Measurements from ENCODE around the gene IRS4. TPM values are rescaled to one million over a fixed set of nuclear protein-coding genes. Genes with fewer than 3 reads are reported as not detected.

The IRS4 gene
- total RNA-seq, 3 donors from 2014 or later = 0.59 TPM; not detected in 2

GRCh38 chrX:108702530-108702929 is 33.8 kb downstream of the IRS4 start:
- Histone ChIP-seq H3K27me3 (peaks cover 0 to 37% of the 10 kb centered on the region in 2 donors), H3K27ac (no peak overlapping the region), H3K9me3 (no peaks in the 10 kb centered on the region), H3K4me1 (no peaks in the 10 kb centered on the region), H3K4me3 (no peak overlapping the region), H3K36me3 (no peaks in the 10 kb centered on the region)
- DNase-seq (ENCODE audit: low spot score in 2 of 2) = no peak
- TF ChIP-seq POLR2AphosphoS5 (IDR thresholded peaks at IDR 0.05) = no peak
- TF ChIP-seq, protein P1, sequence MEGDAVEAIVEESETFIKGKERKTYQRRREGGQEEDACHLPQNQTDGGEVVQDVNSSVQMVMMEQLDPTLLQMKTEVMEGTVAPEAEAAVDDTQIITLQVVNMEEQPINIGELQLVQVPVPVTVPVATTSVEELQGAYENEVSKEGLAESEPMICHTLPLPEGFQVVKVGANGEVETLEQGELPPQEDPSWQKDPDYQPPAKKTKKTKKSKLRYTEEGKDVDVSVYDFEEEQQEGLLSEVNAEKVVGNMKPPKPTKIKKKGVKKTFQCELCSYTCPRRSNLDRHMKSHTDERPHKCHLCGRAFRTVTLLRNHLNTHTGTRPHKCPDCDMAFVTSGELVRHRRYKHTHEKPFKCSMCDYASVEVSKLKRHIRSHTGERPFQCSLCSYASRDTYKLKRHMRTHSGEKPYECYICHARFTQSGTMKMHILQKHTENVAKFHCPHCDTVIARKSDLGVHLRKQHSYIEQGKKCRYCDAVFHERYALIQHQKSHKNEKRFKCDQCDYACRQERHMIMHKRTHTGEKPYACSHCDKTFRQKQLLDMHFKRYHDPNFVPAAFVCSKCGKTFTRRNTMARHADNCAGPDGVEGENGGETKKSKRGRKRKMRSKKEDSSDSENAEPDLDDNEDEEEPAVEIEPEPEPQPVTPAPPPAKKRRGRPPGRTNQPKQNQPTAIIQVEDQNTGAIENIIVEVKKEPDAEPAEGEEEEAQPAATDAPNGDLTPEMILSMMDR (IDR thresholded peaks at IDR 0.05) = no peak
- no peak for TF ChIP-seq POLR2A (IDR thresholded peaks at IDR 0.05)
- intact Hi-C loops (cut with DNase I; ENCODE audit: low total_unique reads) = no loop called here

GRCh38 chrX:108701633-108702032 is 34.7 kb downstream of the IRS4 start:
- Histone ChIP-seq H3K9me3 (no peaks in the 10 kb centered on the region), H3K4me1 (no peaks in the 10 kb centered on the region), H3K27me3 (peaks cover 0 to 36% of the 10 kb centered on the region in 2 donors), H3K27ac (no peak overlapping the region), H3K4me3 (no peak overlapping the region), H3K36me3 (no peaks in the 10 kb centered on the region)
- no peak for TF ChIP-seq POLR2AphosphoS5 (IDR thresholded peaks at IDR 0.05)
- TF ChIP-seq, protein P1 (IDR thresholded peaks at IDR 0.05) = no peak
- no peak for TF ChIP-seq POLR2A (IDR thresholded peaks at IDR 0.05)
- intact Hi-C loops (cut with DNase I; ENCODE audit: low total_unique reads) = no loop called here
- DNase-seq (ENCODE audit: low spot score in 2 of 2) = no peak

- Histone ChIP-seq H3K36me3 (no peaks in the 10 kb centered on the region), H3K9me3 (no peaks in the 10 kb centered on the region), H3K4me1 (no peaks in the 10 kb centered on the region), H3K27ac (no peak overlapping the region), H3K4me3 (no peak overlapping the region), H3K27me3 (peaks cover 0 to 45% of the 10 kb centered on the region in 2 donors)
- intact Hi-C loops (cut with DNase I; ENCODE audit: low total_unique reads) = no loop called here
- DNase-seq (ENCODE audit: low spot score in 2 of 2) = no peak
- TF ChIP-seq POLR2A (IDR thresholded peaks at IDR 0.05) = no peak
- TF ChIP-seq, protein P1 (IDR thresholded peaks at IDR 0.05) = peak in 1 of 3 donors; percentile 20
Measured at GRCh38 chrX:108699368-108699767, 37.0 kb downstream of the IRS4 start.

DNA sequence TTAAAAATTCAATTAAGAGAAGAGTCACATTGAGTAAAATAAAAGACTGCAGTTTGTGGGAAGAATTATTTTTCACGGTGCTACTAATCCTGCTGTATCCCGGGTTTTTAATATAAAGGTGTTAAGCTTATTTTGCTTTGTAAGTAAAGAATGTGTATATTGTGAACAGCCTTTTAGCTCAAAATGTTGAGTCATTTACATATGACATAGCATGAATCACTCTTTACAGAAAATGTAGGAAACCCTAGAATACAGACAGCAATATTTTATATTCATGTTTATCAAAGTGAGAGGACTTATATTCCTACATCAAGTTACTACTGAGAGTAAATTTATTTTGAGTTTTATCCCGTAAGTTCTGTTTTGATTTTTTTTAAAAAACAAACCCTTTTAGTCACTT is 39.7 kb downstream of the IRS4 start:
- Histone ChIP-seq H3K9me3 (no peaks in the 10 kb centered on the region), H3K36me3 (no peaks in the 10 kb centered on the region), H3K27ac (no peak overlapping the region), H3K4me3 (no peak overlapping the region), H3K4me1 (no peaks in the 10 kb centered on the region), H3K27me3 (peaks cover 0 to 38% of the 10 kb centered on the region in 2 donors)
- TF ChIP-seq POLR2A (IDR thresholded peaks at IDR 0.05) = no peak
- intact Hi-C loops (cut with DNase I; ENCODE audit: low total_unique reads) = no loop called here
- DNase-seq (ENCODE audit: low spot score in 2 of 2) = no peak

All from breast epithelium (tissue), 4 donors.